Progenitor cell of endocrine pancreas (in vitro differentiated cells): Measurements from ENCODE around the gene PNMA5. TPM values are rescaled to one million over a fixed set of nuclear protein-coding genes. Genes with fewer than 3 reads are reported as not detected.

ENCODE experiments used
- DNase-seq: peaks from one replicate; pipeline ENCODE4 v3.0.0; 2021; ENCODE audit warnings: low spot score; ENCODE audit not compliant: unreplicated experiment
- H3K27ac Mint-ChIP-seq: 2 replicates; pipeline ENCODE4 v1.8.0; 2021; ENCODE audit warnings: mild to moderate bottlenecking, moderate library complexity, mixed read lengths
- H3K27me3 Mint-ChIP-seq: 2 replicates; pipeline ENCODE4 v1.8.0; 2021; ENCODE audit warnings: mixed read lengths
- H3K36me3 Mint-ChIP-seq: 2 replicates; pipeline ENCODE4 v1.8.0; 2022; ENCODE audit warnings: mixed read lengths; ENCODE audit not compliant: insufficient read depth
- H3K4me1 Mint-ChIP-seq: 2 replicates; pipeline ENCODE4 v1.8.0; 2021; ENCODE audit warnings: low read depth, mixed read lengths
- H3K4me3 Mint-ChIP-seq: 2 replicates; pipeline ENCODE4 v1.8.0; 2021; ENCODE audit warnings: low read depth, mild to moderate bottlenecking, moderate library complexity, mixed read lengths
- H3K9me3 Mint-ChIP-seq: 2 replicates; pipeline ENCODE4 v1.8.0; 2021; ENCODE audit warnings: low read depth, mixed read lengths
- CTCF ChIP-seq: fragments of 200-600 bp; sonication (generic); IDR thresholded peaks from one replicate; pipeline ENCODE4 v1.5.0; 2021; ENCODE audit warnings: antibody characterized with exemption, mild to moderate bottlenecking; ENCODE audit not compliant: unreplicated experiment
- total RNA-seq: library from RNA; stranded (reverse); gene quantifications from 2 replicates; pipeline ENCODE4 v1.2.1, GENCODE V29; 2021

The PNMA5 gene
- total RNA-seq, 1 donor from 2014 or later = not detected

GRCh38 chrX:152950786-152951185 is 43.1 kb downstream of the PNMA5 start:
- peaks cover 12% of the 10 kb centered on the region for H3K9me3 Mint-ChIP-seq
- H3K27me3 Mint-ChIP-seq = no peaks in the 10 kb centered on the region
- DNase-seq = no peak
- no peaks in the 10 kb centered on the region for H3K4me1 Mint-ChIP-seq
- peaks cover 6% of the 10 kb centered on the region for H3K36me3 Mint-ChIP-seq
- no peak for TF ChIP-seq CTCF
- H3K4me3 Mint-ChIP-seq = no peak overlapping the region
- no peak overlapping the region for H3K27ac Mint-ChIP-seq

DNA sequence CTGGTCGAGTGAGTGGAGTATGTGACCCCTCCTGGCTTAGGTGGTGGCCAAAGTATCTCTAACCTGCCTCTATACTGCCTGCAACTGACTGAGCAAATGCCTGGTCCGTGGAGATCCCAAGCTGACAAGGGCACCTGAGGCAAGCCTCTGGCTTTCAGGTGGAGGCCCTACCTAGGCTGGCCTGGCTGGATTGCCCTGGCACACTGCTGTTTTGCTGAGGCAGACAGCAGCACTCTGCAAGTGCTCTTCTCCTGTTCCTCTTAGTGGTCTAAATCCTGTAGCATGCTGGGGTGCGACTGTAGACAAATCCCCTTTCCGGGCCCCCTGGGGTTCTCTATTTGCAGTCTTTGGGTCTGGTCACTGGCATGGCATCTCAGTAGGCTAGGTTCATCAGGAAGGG is 44.8 kb downstream of the PNMA5 start:
- TF ChIP-seq CTCF = no peak
- H3K4me1 Mint-ChIP-seq = no peaks in the 10 kb centered on the region
- H3K36me3 Mint-ChIP-seq = peaks cover 6% of the 10 kb centered on the region
- H3K4me3 Mint-ChIP-seq = no peak overlapping the region
- no peaks in the 10 kb centered on the region for H3K27me3 Mint-ChIP-seq
- no peak overlapping the region for H3K27ac Mint-ChIP-seq
- no peak for DNase-seq
- H3K9me3 Mint-ChIP-seq = peaks cover 12% of the 10 kb centered on the region

- peaks cover 6% of the 10 kb centered on the region for H3K36me3 Mint-ChIP-seq
- no peak for DNase-seq
- no peak overlapping the region for H3K4me3 Mint-ChIP-seq
- H3K27me3 Mint-ChIP-seq = no peaks in the 10 kb centered on the region
- H3K9me3 Mint-ChIP-seq = peaks cover 9% of the 10 kb centered on the region
- no peak overlapping the region for H3K27ac Mint-ChIP-seq
- TF ChIP-seq CTCF = no peak
- no peaks in the 10 kb centered on the region for H3K4me1 Mint-ChIP-seq
Measured at GRCh38 chrX:152946681-152947080, 47.2 kb downstream of the PNMA5 start.

DNA sequence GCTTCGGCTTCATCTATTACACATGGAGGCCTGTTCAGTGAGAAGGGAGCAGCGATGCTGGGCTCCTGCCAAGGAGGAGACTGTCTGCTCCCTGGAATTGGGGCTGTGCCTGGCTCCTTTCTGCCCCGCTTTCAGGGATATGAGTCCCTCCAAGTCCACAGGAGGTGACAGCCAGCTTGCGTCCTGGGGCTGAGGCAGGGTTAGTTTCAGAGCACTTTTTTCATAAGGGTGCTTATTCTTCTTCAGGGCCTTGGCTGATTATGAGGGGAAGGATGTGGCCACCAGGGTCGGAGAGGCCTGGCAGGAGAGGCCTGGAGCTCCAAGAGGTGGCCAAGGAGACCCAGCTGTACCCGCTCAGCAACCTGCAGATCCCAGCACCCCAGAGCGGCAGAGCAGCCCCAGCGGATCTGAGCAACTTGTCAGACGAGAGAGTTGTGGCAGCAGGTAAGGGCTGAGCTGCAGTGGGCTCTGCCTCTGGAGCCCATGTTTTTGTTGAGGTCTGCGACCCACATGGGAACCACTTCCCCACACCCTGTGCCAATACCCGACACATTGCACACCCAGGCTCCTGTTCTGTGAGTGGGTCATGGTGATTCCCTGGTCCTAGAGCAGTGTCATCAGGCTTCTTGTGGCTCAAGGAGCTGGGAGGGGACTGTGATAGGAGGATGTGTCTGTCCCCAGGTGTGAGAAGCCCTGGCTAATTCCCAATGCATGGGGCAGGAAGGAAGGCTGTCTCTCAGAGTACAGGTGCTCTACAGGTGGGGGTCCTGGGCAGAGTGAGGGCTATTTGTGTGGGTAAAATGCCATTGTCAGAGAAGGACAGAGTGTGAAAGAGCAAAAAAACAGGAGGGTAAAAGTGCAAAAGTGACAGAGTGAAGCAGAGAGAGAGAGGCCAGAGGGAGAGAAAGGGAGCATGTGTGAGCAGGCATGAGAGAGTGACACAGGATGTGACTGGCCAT is 48.6 kb downstream of the PNMA5 start:
- DNase-seq = no peak
- Mint-ChIP-seq H3K9me3 (peaks cover 9% of the 10 kb centered on the region), H3K36me3 (peaks cover 6% of the 10 kb centered on the region), H3K4me1 (no peaks in the 10 kb centered on the region), H3K4me3 (no peak overlapping the region), H3K27ac (no peak overlapping the region), H3K27me3 (no peaks in the 10 kb centered on the region)
- no peak for TF ChIP-seq CTCF

GRCh38 chrX:152943826-152944225 is 50.1 kb downstream of the PNMA5 start:
- H3K4me3 Mint-ChIP-seq = no peak overlapping the region
- peaks cover 11% of the 10 kb centered on the region for H3K9me3 Mint-ChIP-seq

More at GRCh38 chrX:152943826-152944225, 50.1 kb downstream of the PNMA5 start:
- Mint-ChIP-seq H3K36me3 (peaks cover 6% of the 10 kb centered on the region), H3K4me1 (peaks cover 2% of the 10 kb centered on the region), H3K27me3 (no peaks in the 10 kb centered on the region), H3K27ac (no peak overlapping the region)
- no peak for TF ChIP-seq CTCF
- no peak for DNase-seq
